ENCODE measurements around the gene ZNF766. TPM values are rescaled to one million over a fixed set of nuclear protein-coding genes. Genes with fewer than 3 reads are reported as not detected.
"Not testable (repeated sequence)": the region's sequence is repeated elsewhere in the genome, so short reads cannot be mapped to it uniquely, and the experiment has no call there.

ZNF766 gene
- total RNA-seq, 3 donors from 2014 or later, result 10.9 to 21.1 (median 18.4) TPM

DNA sequence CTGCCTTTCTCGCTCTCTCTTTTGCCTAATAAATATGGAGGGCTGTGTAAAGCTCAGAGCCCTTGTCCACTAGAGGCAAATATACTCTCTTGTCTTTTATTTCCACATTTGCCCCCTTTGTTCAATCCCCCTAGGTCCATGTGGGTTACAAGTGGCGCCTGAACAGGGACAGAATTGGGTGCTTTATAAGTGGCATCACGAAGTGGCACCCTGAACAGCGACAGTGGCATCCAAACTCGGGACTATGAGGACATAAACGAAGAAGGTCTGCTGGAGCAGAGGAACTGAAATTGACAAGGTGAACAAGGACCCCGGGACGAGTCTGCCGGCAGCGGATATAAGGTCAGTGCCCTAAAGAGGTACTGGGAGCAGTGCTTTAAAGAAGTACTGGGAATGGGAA is 62.4 kb downstream of the ZNF766 start:
- no peak for DNase-seq (ENCODE audit: low spot score in 2 of 2)
- intact Hi-C loops (cut with DNase I; ENCODE audit: low total_unique reads), result no loop called here
- Histone ChIP-seq H3K9me3 (peaks cover 62 to 85% of the 10 kb centered on the region in 2 donors), H3K4me1 (no peaks in the 10 kb centered on the region), H3K27ac (no peak overlapping the region), H3K36me3 (no peaks in the 10 kb centered on the region), H3K27me3 (no peaks in the 10 kb centered on the region), H3K4me3 (no peak overlapping the region)
- no peak for TF ChIP-seq CTCF (IDR thresholded peaks at IDR 0.05)
- no peak for TF ChIP-seq POLR2AphosphoS5 (IDR thresholded peaks at IDR 0.05)
- TF ChIP-seq POLR2A (IDR thresholded peaks at IDR 0.05), result no peak

GRCh38 chr19:52335768-52336116 is 66.4 kb downstream of the ZNF766 start:
- no peaks in the 10 kb centered on the region for H3K4me1 ChIP-seq
- H3K4me3 ChIP-seq, result peak overlapping the region; percentile 69 to 92 (median 83)
- H3K27me3 ChIP-seq, result no peaks in the 10 kb centered on the region
- no peaks in the 10 kb centered on the region for H3K36me3 ChIP-seq
- TF ChIP-seq CTCF (IDR thresholded peaks at IDR 0.05), result no peak
- TF ChIP-seq POLR2A (IDR thresholded peaks at IDR 0.05), result no peak
- TF ChIP-seq POLR2AphosphoS5 (IDR thresholded peaks at IDR 0.05), result no peak
- intact Hi-C loops (cut with DNase I; ENCODE audit: low total_unique reads), result no loop called here
- DNase-seq (ENCODE audit: low spot score in 2 of 2), result no peak
- peaks cover 29 to 45% of the 10 kb centered on the region in 2 donors for H3K9me3 ChIP-seq
- peak overlapping the region; percentile 87 to 88 for H3K27ac ChIP-seq

DNA sequence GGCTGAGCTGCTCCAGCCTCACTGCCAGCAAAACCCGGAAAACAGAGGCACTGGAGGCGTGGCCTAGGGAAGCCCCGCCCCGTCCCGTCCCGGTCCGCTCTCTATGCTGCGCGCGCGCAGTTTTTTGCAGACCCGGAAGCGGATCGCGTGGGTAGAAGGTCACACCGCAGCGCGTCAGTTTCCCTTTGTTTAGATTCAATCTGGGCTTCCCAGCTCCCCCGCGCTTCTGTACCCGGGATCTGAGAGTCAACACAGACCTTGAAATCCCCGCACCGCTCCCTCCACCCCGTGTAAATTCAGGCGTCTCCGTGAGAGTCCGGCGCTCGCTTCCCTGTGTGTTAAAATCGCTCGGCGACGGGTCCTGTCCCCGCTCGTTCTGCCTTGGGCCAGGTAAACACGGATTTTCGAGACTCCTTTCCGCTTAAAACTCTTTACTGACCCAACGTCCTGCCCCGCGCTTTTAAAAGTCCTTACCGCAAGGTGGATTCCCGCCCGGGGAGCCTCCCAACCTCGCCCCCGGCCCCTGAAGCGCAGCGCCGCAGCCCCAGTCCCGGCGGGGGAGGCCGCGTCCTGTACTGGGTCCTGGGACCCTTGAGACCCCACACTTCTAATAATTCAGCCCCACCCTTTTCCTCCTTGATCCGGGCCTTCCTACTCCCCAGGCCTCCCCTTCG is 66.9 kb downstream of the ZNF766 start, which contains the start of gene ZNF610:
ZNF610 (plus strand) TSS at position 127 of the 674 bp plus-strand sequence. CDS start 12,930 bp downstream, outside the sequence.
- Histone ChIP-seq H3K4me3 (peak within 1 kb of the TSS; percentile 69 to 92 (median 83)), H3K4me1 (no peaks in the 10 kb centered on the region), H3K27ac (peak within 1 kb of the TSS; percentile 87 to 88), H3K27me3 (no peaks in the 10 kb centered on the region), H3K36me3 (no peaks in the 10 kb centered on the region), H3K9me3 (peaks cover 24 to 40% of the 10 kb centered on the region in 2 donors)
- intact Hi-C loops (cut with DNase I; ENCODE audit: low total_unique reads), result no loop called here
- no peak for TF ChIP-seq CTCF (IDR thresholded peaks at IDR 0.05)
- TF ChIP-seq POLR2AphosphoS5 (IDR thresholded peaks at IDR 0.05), result peak in 2 of 3 donors; percentile 53 to 82
- TF ChIP-seq POLR2A (IDR thresholded peaks at IDR 0.05), result peak; percentile 29
- DNase-seq (ENCODE audit: low spot score in 2 of 2), result peak; percentile 80 to 90

DNA sequence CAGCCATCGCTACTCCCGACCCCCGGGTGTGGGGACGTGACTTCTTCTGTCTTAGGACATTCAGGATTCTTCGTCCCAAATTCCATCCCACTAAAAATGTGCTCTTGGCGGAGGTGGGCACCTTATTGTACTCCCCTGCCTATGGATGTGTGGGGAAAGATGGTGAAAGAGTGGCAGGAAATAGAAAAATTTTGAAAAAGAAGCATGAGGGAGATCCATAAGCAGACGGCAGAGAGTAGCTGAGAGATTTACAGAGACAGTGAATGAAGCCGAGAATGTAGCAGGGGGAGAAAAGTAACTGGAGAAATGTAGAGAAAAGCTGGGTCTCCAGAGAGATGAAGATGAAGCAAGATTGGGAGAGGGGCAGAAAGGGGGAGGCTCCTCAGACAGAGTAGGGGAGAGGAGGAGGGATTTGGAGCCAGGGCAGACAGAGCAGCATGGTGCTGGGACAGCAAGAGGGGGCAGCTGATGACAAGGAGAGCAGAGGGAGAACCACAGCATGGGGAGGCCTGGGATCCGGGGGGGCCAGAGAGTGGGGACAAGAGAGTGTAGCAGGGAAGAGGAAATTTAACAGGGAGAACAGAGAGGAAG is 67.5 kb downstream of the ZNF766 start:
- Histone ChIP-seq H3K9me3 (peaks cover 18 to 33% of the 10 kb centered on the region in 2 donors), H3K27ac (peak overlapping the region; percentile 87 to 88), H3K27me3 (no peaks in the 10 kb centered on the region), H3K4me3 (peak overlapping the region; percentile 69 to 92 (median 83)), H3K36me3 (no peaks in the 10 kb centered on the region), H3K4me1 (no peaks in the 10 kb centered on the region)
- intact Hi-C loops (cut with DNase I; ENCODE audit: low total_unique reads), result no loop called here
- no peak for DNase-seq (ENCODE audit: low spot score in 2 of 2)
- TF ChIP-seq CTCF (IDR thresholded peaks at IDR 0.05), result no peak

- H3K27me3 ChIP-seq; H3K36me3 ChIP-seq; intact Hi-C loops (cut with DNase I; ENCODE audit: low total_unique reads); H3K27ac ChIP-seq; DNase-seq (ENCODE audit: low spot score in 2 of 2); H3K4me3 ChIP-seq; H3K4me1 ChIP-seq: not testable (repeated sequence)
- peaks cover 11 to 14% of the 10 kb centered on the region in 2 donors for H3K9me3 ChIP-seq
Observed at GRCh38 chr19:52339022-52339421, 69.6 kb downstream of the ZNF766 start.

Measured in breast epithelium (tissue), 4 donors.